GM12874 (cell line): ENCODE results near the gene LHFPL6.

Source experiments
- TF ChIP-seq, protein P1 (sequence below): IDR thresholded peaks from 2 replicates; pipeline ENCODE4 v1.5.1; 2011; ENCODE audit warnings: low read depth, mild to moderate bottlenecking, control low read depth, low read length, moderate library complexity; ENCODE audit not compliant: insufficient read depth

LHFPL6 gene

DNA sequence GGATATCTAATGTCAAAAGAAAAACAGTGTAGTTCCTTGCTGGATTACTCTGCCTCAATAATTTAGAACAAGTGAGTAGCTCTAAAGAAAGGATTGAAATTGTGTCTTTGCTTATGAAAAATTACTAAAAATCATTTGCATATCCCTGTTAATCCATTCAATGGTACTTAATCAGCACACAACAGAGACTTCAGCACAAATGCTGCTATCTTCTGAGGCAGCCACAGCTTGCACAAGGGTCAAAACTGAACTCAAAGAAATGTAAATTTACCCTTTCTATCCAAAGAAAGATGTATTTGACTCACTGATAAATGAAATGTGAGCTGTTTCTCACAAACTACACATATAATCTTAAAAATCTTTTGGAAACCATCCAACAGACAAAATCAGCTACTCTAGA is 116.2 kb downstream of the LHFPL6 start:
- TF ChIP-seq, protein P1, sequence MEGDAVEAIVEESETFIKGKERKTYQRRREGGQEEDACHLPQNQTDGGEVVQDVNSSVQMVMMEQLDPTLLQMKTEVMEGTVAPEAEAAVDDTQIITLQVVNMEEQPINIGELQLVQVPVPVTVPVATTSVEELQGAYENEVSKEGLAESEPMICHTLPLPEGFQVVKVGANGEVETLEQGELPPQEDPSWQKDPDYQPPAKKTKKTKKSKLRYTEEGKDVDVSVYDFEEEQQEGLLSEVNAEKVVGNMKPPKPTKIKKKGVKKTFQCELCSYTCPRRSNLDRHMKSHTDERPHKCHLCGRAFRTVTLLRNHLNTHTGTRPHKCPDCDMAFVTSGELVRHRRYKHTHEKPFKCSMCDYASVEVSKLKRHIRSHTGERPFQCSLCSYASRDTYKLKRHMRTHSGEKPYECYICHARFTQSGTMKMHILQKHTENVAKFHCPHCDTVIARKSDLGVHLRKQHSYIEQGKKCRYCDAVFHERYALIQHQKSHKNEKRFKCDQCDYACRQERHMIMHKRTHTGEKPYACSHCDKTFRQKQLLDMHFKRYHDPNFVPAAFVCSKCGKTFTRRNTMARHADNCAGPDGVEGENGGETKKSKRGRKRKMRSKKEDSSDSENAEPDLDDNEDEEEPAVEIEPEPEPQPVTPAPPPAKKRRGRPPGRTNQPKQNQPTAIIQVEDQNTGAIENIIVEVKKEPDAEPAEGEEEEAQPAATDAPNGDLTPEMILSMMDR, result no peak

GRCh38 chr13:39485314-39485700 is 117.7 kb downstream of the LHFPL6 start:
- TF ChIP-seq, protein P1, result no peak

- TF ChIP-seq, protein P1, result no peak
These were observed 118.3 kb downstream of the LHFPL6 start for GRCh38 chr13:39484506-39485313.

- TF ChIP-seq, protein P1, result no peak
These were observed 119.7 kb downstream of the LHFPL6 start for GRCh38 chr13:39483326-39483725.

- TF ChIP-seq, protein P1, result no peak
These were observed 121.5 kb downstream of the LHFPL6 start for GRCh38 chr13:39481491-39481890.

DNA sequence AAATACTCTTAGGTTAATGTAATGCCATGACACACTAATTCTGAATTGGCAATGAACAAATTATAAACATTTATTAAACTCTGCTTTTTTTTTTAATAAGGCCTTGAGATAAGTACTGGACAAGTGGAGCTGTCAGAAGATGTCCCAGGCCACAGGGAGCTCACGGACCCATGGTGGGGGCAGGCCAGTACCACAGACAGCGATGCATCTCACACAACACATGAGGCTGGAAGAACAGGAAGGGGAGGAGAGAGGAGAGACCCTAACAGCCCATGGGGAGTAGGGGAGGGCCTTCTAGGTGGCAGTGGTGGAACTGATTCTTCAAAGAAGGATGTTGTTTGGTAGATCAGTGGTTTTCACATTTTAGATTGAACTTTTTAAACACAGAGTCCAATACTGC is 128.4 kb downstream of the LHFPL6 start:
- TF ChIP-seq, protein P1, result no peak

- TF ChIP-seq, protein P1, result no peak
These were observed 133.3 kb downstream of the LHFPL6 start for GRCh38 chr13:39469676-39470075.
